Measurements from ENCODE around the gene CLDN11.

- no peak for TF ChIP-seq CTCF (IDR thresholded peaks at IDR 0.05)
- TF ChIP-seq POLR2A (IDR thresholded peaks at IDR 0.05) = no peak
Observed at GRCh38 chr3:170429050-170429449, 10.4 kb downstream of the CLDN11 start.

Measured in right lobe of liver (tissue), 4 donors.